ENCODE results near the gene GPC3.
A peak's percentile ranks its signal among the peaks of the same experiment; 100 is the strongest.

Gene GPC3

DNA sequence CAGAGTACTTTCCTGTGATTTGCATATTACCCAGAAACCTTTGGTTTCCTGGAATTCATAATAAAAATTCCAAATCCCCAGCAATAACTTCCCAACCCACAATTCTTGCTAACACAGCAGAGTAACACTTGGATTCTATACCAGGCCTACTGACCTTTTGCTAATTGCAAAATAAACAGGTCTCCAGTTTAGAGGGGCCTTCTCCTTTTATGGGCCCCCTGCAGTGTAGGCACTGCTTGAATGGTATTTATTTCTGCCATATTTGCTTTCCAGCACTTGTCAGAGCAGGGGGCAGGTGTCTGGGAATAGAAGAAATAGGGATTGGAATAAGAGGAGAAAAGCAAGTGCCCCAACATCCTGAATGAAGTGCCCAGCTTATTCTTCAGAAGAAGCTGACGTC lies 25.3 kb upstream of the GPC3 start:
- Histone ChIP-seq H3K4me3 (ENCODE audit: low read depth, low read length) (no peak overlapping the region), H3K36me3 (replicated peaks) (no peaks in the 10 kb centered on the region), H3K27ac (no peak overlapping the region), H3K27me3 (replicated peaks) (no peaks in the 10 kb centered on the region)
- in situ Hi-C loops (cut with HindIII; ENCODE audit: low pct_ligation_motif_present, low sequenced_read_pairs): no loop called here
- TF ChIP-seq, protein P1, sequence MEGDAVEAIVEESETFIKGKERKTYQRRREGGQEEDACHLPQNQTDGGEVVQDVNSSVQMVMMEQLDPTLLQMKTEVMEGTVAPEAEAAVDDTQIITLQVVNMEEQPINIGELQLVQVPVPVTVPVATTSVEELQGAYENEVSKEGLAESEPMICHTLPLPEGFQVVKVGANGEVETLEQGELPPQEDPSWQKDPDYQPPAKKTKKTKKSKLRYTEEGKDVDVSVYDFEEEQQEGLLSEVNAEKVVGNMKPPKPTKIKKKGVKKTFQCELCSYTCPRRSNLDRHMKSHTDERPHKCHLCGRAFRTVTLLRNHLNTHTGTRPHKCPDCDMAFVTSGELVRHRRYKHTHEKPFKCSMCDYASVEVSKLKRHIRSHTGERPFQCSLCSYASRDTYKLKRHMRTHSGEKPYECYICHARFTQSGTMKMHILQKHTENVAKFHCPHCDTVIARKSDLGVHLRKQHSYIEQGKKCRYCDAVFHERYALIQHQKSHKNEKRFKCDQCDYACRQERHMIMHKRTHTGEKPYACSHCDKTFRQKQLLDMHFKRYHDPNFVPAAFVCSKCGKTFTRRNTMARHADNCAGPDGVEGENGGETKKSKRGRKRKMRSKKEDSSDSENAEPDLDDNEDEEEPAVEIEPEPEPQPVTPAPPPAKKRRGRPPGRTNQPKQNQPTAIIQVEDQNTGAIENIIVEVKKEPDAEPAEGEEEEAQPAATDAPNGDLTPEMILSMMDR (IDR thresholded peaks at IDR 0.05; ENCODE audit: low read depth, low read length, missing control alignments): no peak
- DNase-seq: no peak

DNA sequence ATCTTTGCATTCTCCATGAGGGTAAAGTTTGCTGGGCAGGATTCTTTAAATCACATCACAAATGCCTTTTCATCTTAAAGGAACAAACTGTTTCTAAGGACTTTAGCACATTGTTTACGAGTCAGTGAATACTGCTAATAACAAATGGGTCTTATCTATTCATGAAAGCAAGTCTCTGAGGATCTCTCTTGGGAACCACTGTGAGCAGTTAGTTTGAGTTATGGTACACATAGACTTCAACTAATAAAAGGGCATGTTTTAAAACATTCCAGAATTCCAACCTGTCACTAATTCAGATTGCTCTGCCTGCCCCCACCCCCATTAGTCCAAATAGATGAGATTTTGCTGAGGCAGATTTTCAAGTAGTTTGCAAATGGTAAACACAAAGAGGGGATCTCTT lies 22.3 kb upstream of the GPC3 start:
- H3K36me3 ChIP-seq (replicated peaks): no peaks in the 10 kb centered on the region
- TF ChIP-seq, protein P1 (IDR thresholded peaks at IDR 0.05; ENCODE audit: low read depth, low read length, missing control alignments): no peak
- in situ Hi-C loops (cut with HindIII; ENCODE audit: low pct_ligation_motif_present, low sequenced_read_pairs): no loop called here
- H3K27ac ChIP-seq: no peak overlapping the region
- DNase-seq: no peak
- no peak overlapping the region for H3K4me3 ChIP-seq (ENCODE audit: low read depth, low read length)
- no peaks in the 10 kb centered on the region for H3K27me3 ChIP-seq (replicated peaks)

DNA sequence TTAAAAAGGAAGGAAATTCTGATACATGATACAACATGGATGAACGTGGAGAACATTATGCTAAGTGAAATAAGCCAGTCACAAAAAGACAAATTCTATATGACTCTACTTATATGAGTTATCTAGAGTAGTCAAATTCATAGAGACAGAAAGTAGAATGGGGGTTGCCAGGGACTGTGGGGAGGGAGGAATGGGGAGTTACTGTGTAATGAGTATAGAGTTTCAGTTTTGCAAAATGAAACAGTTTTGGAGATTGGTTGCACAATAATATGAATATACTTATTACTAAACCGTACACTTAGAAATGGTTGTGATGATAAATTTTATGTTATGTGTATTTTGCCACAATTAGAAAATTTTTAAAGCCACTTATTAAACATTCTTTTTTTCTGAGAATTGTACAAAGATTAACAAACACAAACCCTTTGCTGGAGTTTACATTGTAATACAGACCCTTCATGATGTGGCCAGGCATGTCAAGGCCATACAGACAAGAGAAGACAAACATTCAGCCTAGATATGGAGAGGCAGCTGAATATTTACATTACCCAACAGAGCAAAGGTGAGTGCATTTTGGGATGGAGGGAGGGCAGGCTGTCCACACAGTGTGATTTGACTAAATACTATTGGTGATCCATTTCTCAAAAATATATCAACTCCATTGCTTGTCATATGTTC lies 21.2 kb upstream of the GPC3 start:
- H3K27me3 ChIP-seq (replicated peaks): no peaks in the 10 kb centered on the region
- TF ChIP-seq, protein P1 (IDR thresholded peaks at IDR 0.05; ENCODE audit: low read depth, low read length, missing control alignments): no peak
- H3K27ac ChIP-seq: no peak overlapping the region
- DNase-seq: no peak
- no peaks in the 10 kb centered on the region for H3K36me3 ChIP-seq (replicated peaks)
- in situ Hi-C loops (cut with HindIII; ENCODE audit: low pct_ligation_motif_present, low sequenced_read_pairs): no loop called here
- no peak overlapping the region for H3K4me3 ChIP-seq (ENCODE audit: low read depth, low read length)

DNA sequence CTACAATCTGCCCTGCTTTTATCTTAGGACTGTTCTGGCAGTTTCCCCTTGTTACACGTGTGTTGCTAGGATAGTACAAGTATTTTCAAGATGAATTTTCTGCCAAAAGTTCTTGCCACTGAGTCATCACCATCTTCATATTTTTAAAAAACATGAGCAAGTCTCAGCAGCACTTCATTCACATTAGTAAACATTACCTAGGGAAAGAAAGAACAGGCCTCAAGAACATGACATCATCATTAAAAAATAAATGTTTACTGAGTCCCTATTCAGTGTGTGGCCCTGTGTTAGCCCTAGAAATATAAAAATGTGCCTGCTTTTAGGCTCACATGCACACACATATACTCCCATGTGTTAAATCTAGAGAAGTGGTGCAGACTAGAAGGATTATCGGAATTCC lies 18.7 kb upstream of the GPC3 start:
- H3K36me3 ChIP-seq (replicated peaks): no peaks in the 10 kb centered on the region
- no peak overlapping the region for H3K4me3 ChIP-seq (ENCODE audit: low read depth, low read length)
- peak; percentile 6 for DNase-seq
- in situ Hi-C loops (cut with HindIII; ENCODE audit: low pct_ligation_motif_present, low sequenced_read_pairs): no loop called here
- H3K27me3 ChIP-seq (replicated peaks): no peaks in the 10 kb centered on the region
- no peak overlapping the region for H3K27ac ChIP-seq
- TF ChIP-seq, protein P1 (IDR thresholded peaks at IDR 0.05; ENCODE audit: low read depth, low read length, missing control alignments): no peak

DNA sequence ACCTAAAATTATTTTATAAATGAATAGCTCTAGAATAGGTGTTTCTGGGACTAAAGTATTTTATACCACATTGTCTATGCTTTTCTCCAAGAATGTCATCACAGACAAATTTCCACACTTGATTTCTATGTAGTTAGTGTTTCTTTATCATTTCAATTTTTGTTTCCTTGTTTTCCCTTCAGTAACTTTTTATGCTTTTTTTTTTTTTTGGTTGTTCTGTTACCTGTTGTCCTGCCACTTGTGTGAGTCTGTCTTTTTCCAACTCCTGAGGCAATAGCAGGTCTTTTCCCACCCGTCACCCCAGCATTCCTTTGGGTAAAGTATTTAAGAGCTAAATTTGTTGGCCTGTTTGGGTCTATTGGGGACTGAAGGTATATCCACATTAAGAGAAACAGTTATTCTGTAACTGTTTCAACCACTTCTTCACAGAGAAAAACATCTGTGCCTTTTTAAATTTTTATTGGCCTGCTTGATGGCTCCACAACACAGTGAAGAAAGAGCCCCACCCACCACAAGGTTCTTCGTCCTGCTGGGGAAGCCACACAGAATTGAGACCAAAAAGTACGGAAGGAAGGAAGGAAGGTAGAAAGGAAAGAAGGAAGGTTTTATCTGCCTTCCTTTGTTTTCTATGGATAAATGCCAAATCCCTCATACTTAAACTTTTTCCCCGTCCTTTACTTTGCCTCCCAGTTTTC lies 17.7 kb upstream of the GPC3 start:
- no peak overlapping the region for H3K4me3 ChIP-seq (ENCODE audit: low read depth, low read length)
- H3K27me3 ChIP-seq (replicated peaks): no peaks in the 10 kb centered on the region
- TF ChIP-seq, protein P1 (IDR thresholded peaks at IDR 0.05; ENCODE audit: low read depth, low read length, missing control alignments): no peak
- no peaks in the 10 kb centered on the region for H3K36me3 ChIP-seq (replicated peaks)
- no peak overlapping the region for H3K27ac ChIP-seq
- no peak for DNase-seq
- in situ Hi-C loops (cut with HindIII; ENCODE audit: low pct_ligation_motif_present, low sequenced_read_pairs): no loop called here

Measured in brain microvascular endothelial cell (primary cell).